ENCODE measurements around the gene CELF1. TPM values are rescaled to one million over a fixed set of nuclear protein-coding genes. Genes with fewer than 3 reads are reported as not detected.

Gene CELF1
- total and polyA plus RNA-seq, 9 of the 15 experiments (the other 6 are each of a cell fraction or from before 2014, with no cell fraction given): 11.3 to 142 (median 77.4) TPM

DNA sequence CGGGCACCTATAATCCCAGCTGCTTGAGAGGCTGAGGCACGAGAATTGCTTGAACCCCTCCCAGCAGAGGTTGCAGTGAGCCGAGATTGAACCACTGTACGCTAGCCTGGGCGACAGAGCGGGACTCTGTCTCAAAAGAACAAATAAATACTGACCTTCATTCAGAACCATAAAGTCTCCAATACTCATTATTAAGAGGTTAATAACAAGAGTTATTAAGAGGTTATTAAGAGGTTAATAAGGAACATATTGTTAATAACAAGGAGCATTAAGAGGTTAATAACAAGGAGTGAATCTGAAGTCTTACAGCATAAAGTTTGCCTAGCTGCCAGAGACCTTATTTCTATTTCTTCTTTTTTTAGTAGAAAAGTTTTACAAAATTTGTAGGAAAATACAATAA is 7.6 kb downstream of the CELF1 start:
- Histone ChIP-seq H3K9me3 (replicated peaks; ENCODE audit: control insufficient read depth, insufficient read depth, low read depth, low read length) (no peaks in the 10 kb centered on the region), H3K4me3 (no peak overlapping the region), H3K4me1 (replicated peaks in 1 of 2; ENCODE audit: control insufficient read depth in 2 of 2, insufficient read depth in 2 of 2, low read length in 2 of 2) (peaks cover 0 to 8% of the 10 kb centered on the region in 2 experiments; a peak in 3 of 5 replicates), H3K36me3 (ENCODE audit: control insufficient read depth, insufficient read depth, low read length) (peaks cover 24% of the 10 kb centered on the region), H3K27ac (ENCODE audit: extremely low read depth, low read depth, low read length) (no peak overlapping the region), H3K9me1 (ENCODE audit: control insufficient read depth, insufficient read depth, low read length) (no peaks in the 10 kb centered on the region), H3K27me3 (ENCODE audit: control insufficient read depth in 2 of 2, insufficient read depth in 2 of 2, low read length in 2 of 2) (no peaks in the 10 kb centered on the region), H2AFZ (ENCODE audit: low read depth, low read length) (no peak overlapping the region), H3K9ac (ENCODE audit: insufficient read depth in 1 of 2, low read depth in 2 of 2, low read length in 2 of 2) (no peak overlapping the region), H3K4me2 (ENCODE audit: insufficient read depth, low read length) (no peak overlapping the region), H3K79me2 (ENCODE audit: control insufficient read depth, insufficient read depth, low read length) (peaks cover 98% of the 10 kb centered on the region), H4K20me1 (replicated peaks; ENCODE audit: control insufficient read depth, insufficient read depth, low read length) (peaks cover 30% of the 10 kb centered on the region; the same call in 1 of the 2 replicates)
- BruUV-seq (replicated peaks): no TSS peak
- WGBS (ENCODE audit: insufficient coverage, low coverage, missing lambda C conversion rate): 93% methylated on average over 6 of the region's 6 CpGs
- in situ Hi-C loops (cut with MboI) (no loop called here), intact Hi-C loops (cut with micrococcal nuclease) (no loop called here)
- ChIA-PET POLR2A (no interaction called here), CTCF (ENCODE audit: low intra/inter-chr PET ratio) (no interaction called here)
- no peak for ATAC-seq
- no peak for DNase-seq (ENCODE audit: extremely low read depth in 1 of 4, low spot score in 3 of 4)
- FAIRE-seq: no peak
- TF ChIP-seq RFX5 (IDR thresholded peaks at IDR 0.05; ENCODE audit: low read depth, low read length) (no peak), EGR1 (conservative IDR thresholded peaks at IDR 0.05) (no peak), NUFIP1 (IDR thresholded peaks at IDR 0.05; ENCODE audit: partially characterized antibody) (no peak), BRD4 (IDR thresholded peaks at IDR 0.05) (no peak), TEAD2 (tag; IDR thresholded peaks at IDR 0.05) (no peak), ZNF197 (CRISPR knock-in tag; IDR thresholded peaks at IDR 0.05; ENCODE audit: low read depth) (no peak), MAFK (IDR thresholded peaks at IDR 0.05; ENCODE audit: low read length) (no peak), ZNF165 (CRISPR knock-in tag; IDR thresholded peaks at IDR 0.05; ENCODE audit: borderline replicate concordance) (no peak), HNRNPLL (IDR thresholded peaks at IDR 0.05; ENCODE audit: low read depth, low read length, poor library complexity, severe bottlenecking) (no peak), RB1 (IDR thresholded peaks at IDR 0.05; ENCODE audit: low read depth) (no peak), MXI1 (IDR thresholded peaks at IDR 0.05; ENCODE audit: low read depth, low read length) (no peak), ZNF316 (IDR thresholded peaks at IDR 0.05) (no peak), ZBED1 (IDR thresholded peaks at IDR 0.05) (no peak), ZKSCAN3 (CRISPR knock-in tag; IDR thresholded peaks at IDR 0.05) (no peak), MYC (IDR thresholded peaks at IDR 0.05; ENCODE audit: low read depth, low read length) (no peak), MYC (CRISPR knock-in tag; IDR thresholded peaks at IDR 0.05; ENCODE audit: borderline replicate concordance, low read depth) (no peak), ZNF263 (CRISPR knock-in tag; IDR thresholded peaks at IDR 0.05; ENCODE audit: borderline replicate concordance) (no peak), FOXK1 (CRISPR knock-in tag; IDR thresholded peaks at IDR 0.05; ENCODE audit: borderline replicate concordance) (0 out of 2 replicates have a peak, but pooled peaks have one; percentile 23)
- TF ChIP-seq, protein P1, sequence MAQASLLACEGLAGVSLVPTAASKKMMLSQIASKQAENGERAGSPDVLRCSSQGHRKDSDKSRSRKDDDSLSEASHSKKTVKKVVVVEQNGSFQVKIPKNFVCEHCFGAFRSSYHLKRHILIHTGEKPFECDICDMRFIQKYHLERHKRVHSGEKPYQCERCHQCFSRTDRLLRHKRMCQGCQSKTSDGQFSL (CRISPR knock-in tag; IDR thresholded peaks at IDR 0.05): no peak
- TF ChIP-seq, protein P1 (tag; IDR thresholded peaks at IDR 0.05): no peak
- TF ChIP-seq, protein P2, sequence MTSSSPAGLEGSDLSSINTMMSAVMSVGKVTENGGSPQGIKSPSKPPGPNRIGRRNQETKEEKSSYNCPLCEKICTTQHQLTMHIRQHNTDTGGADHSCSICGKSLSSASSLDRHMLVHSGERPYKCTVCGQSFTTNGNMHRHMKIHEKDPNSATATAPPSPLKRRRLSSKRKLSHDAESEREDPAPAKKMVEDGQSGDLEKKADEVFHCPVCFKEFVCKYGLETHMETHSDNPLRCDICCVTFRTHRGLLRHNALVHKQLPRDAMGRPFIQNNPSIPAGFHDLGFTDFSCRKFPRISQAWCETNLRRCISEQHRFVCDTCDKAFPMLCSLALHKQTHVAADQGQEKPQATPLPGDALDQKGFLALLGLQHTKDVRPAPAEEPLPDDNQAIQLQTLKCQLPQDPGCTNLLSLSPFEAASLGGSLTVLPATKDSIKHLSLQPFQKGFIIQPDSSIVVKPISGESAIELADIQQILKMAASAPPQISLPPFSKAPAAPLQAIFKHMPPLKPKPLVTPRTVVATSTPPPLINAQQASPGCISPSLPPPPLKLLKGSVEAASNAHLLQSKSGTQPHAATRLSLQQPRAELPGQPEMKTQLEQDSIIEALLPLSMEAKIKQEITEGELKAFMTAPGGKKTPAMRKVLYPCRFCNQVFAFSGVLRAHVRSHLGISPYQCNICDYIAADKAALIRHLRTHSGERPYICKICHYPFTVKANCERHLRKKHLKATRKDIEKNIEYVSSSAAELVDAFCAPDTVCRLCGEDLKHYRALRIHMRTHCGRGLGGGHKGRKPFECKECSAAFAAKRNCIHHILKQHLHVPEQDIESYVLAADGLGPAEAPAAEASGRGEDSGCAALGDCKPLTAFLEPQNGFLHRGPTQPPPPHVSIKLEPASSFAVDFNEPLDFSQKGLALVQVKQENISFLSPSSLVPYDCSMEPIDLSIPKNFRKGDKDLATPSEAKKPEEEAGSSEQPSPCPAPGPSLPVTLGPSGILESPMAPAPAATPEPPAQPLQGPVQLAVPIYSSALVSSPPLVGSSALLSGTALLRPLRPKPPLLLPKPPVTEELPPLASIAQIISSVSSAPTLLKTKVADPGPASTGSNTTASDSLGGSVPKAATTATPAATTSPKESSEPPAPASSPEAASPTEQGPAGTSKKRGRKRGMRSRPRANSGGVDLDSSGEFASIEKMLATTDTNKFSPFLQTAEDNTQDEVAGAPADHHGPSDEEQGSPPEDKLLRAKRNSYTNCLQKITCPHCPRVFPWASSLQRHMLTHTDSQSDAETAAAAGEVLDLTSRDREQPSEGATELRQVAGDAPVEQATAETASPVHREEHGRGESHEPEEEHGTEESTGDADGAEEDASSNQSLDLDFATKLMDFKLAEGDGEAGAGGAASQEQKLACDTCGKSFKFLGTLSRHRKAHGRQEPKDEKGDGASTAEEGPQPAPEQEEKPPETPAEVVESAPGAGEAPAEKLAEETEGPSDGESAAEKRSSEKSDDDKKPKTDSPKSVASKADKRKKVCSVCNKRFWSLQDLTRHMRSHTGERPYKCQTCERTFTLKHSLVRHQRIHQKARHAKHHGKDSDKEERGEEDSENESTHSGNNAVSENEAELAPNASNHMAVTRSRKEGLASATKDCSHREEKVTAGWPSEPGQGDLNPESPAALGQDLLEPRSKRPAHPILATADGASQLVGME (CRISPR knock-in tag; IDR thresholded peaks at IDR 0.05): no peak
